ENCODE measurements around the gene NRXN3.

NRXN3 gene

GRCh38 chr14:78581229-78581628 is 411.1 kb downstream of the NRXN3 start:
- no peaks in the 10 kb centered on the region for H3K36me3 ChIP-seq (ENCODE audit: control insufficient read depth, insufficient read depth, low read length)
- 74 to 80% methylated on average over 4 of the region's 5 CpGs for WGBS, 2 experiments
- H3K27me3 ChIP-seq (ENCODE audit: control insufficient read depth, insufficient read depth, low read length, poor library complexity, severe bottlenecking): no peaks in the 10 kb centered on the region
- H3K27ac ChIP-seq (ENCODE audit: insufficient read depth, low read depth, low read length, poor library complexity, severe bottlenecking): no peak overlapping the region
- no peak overlapping the region for H3K4me3 ChIP-seq (ENCODE audit: insufficient read depth, low read depth, low read length)
- H3K4me1 ChIP-seq (ENCODE audit: control insufficient read depth, insufficient read depth, low read length): no peaks in the 10 kb centered on the region
- H3K9me3 ChIP-seq (ENCODE audit: control insufficient read depth, low read length): no peaks in the 10 kb centered on the region

GRCh38 chr14:78586681-78587080 is 416.5 kb downstream of the NRXN3 start:
- no peaks in the 10 kb centered on the region for H3K27me3 ChIP-seq (ENCODE audit: control insufficient read depth, insufficient read depth, low read length, poor library complexity, severe bottlenecking)
- H3K36me3 ChIP-seq (ENCODE audit: control insufficient read depth, insufficient read depth, low read length): no peaks in the 10 kb centered on the region
- WGBS, 2 experiments: 94 to 98% methylated on average over 6 of the region's 6 CpGs
- no peak overlapping the region for H3K27ac ChIP-seq (ENCODE audit: insufficient read depth, low read depth, low read length, poor library complexity, severe bottlenecking)
- no peaks in the 10 kb centered on the region for H3K9me3 ChIP-seq (ENCODE audit: control insufficient read depth, low read length)
- no peaks in the 10 kb centered on the region for H3K4me1 ChIP-seq (ENCODE audit: control insufficient read depth, insufficient read depth, low read length)
- H3K4me3 ChIP-seq (ENCODE audit: insufficient read depth, low read depth, low read length): no peak overlapping the region

GRCh38 chr14:78588906-78589305 is 418.7 kb downstream of the NRXN3 start:
- no peaks in the 10 kb centered on the region for H3K4me1 ChIP-seq (ENCODE audit: control insufficient read depth, insufficient read depth, low read length)
- H3K27ac ChIP-seq (ENCODE audit: insufficient read depth, low read depth, low read length, poor library complexity, severe bottlenecking): no peak overlapping the region
- 94% methylated on average over 3 of the region's 3 CpGs for WGBS, 2 experiments
- no peaks in the 10 kb centered on the region for H3K27me3 ChIP-seq (ENCODE audit: control insufficient read depth, insufficient read depth, low read length, poor library complexity, severe bottlenecking)
- no peaks in the 10 kb centered on the region for H3K9me3 ChIP-seq (ENCODE audit: control insufficient read depth, low read length)
- no peak overlapping the region for H3K4me3 ChIP-seq (ENCODE audit: insufficient read depth, low read depth, low read length)
- H3K36me3 ChIP-seq (ENCODE audit: control insufficient read depth, insufficient read depth, low read length): no peaks in the 10 kb centered on the region

GRCh38 chr14:78592616-78593219 is 422.5 kb downstream of the NRXN3 start:
- Histone ChIP-seq H3K4me1 (ENCODE audit: control insufficient read depth, insufficient read depth, low read length) (no peaks in the 10 kb centered on the region), H3K9me3 (ENCODE audit: control insufficient read depth, low read length) (no peaks in the 10 kb centered on the region), H3K4me3 (ENCODE audit: insufficient read depth, low read depth, low read length) (no peak overlapping the region), H3K27ac (ENCODE audit: insufficient read depth, low read depth, low read length, poor library complexity, severe bottlenecking) (no peak overlapping the region), H3K27me3 (ENCODE audit: control insufficient read depth, insufficient read depth, low read length, poor library complexity, severe bottlenecking) (no peaks in the 10 kb centered on the region), H3K36me3 (ENCODE audit: control insufficient read depth, insufficient read depth, low read length) (no peaks in the 10 kb centered on the region)
- 90 to 92% methylated on average over 13 of the region's 13 CpGs for WGBS, 2 experiments

GRCh38 chr14:78593949-78594348 is 423.8 kb downstream of the NRXN3 start:
- H3K4me3 ChIP-seq (ENCODE audit: insufficient read depth, low read depth, low read length): no peak overlapping the region
- no peaks in the 10 kb centered on the region for H3K9me3 ChIP-seq (ENCODE audit: control insufficient read depth, low read length)
- no peak overlapping the region for H3K27ac ChIP-seq (ENCODE audit: insufficient read depth, low read depth, low read length, poor library complexity, severe bottlenecking)
- H3K27me3 ChIP-seq (ENCODE audit: control insufficient read depth, insufficient read depth, low read length, poor library complexity, severe bottlenecking): no peaks in the 10 kb centered on the region
- H3K36me3 ChIP-seq (ENCODE audit: control insufficient read depth, insufficient read depth, low read length): no peaks in the 10 kb centered on the region
- H3K4me1 ChIP-seq (ENCODE audit: control insufficient read depth, insufficient read depth, low read length): no peaks in the 10 kb centered on the region
- 96 to 97% methylated on average over 11 of the region's 11 CpGs for WGBS, 2 experiments

- no peaks in the 10 kb centered on the region for H3K4me1 ChIP-seq (ENCODE audit: control insufficient read depth, insufficient read depth, low read length)
- H3K27ac ChIP-seq (ENCODE audit: insufficient read depth, low read depth, low read length, poor library complexity, severe bottlenecking): no peak overlapping the region
- 58 to 60% methylated on average over 6 to 7 of the region's 7 CpGs for WGBS, 2 experiments
Measured at GRCh38 chr14:78595797-78596196, 425.6 kb downstream of the NRXN3 start.

GRCh38 chr14:78598046-78598920 is 428.1 kb downstream of the NRXN3 start:
- Histone ChIP-seq H3K9me3 (ENCODE audit: control insufficient read depth, low read length) (no peaks in the 10 kb centered on the region), H3K36me3 (ENCODE audit: control insufficient read depth, insufficient read depth, low read length) (no peaks in the 10 kb centered on the region), H3K27ac (ENCODE audit: insufficient read depth, low read depth, low read length, poor library complexity, severe bottlenecking) (no peak overlapping the region), H3K4me3 (ENCODE audit: insufficient read depth, low read depth, low read length) (no peak overlapping the region), H3K27me3 (ENCODE audit: control insufficient read depth, insufficient read depth, low read length, poor library complexity, severe bottlenecking) (no peaks in the 10 kb centered on the region), H3K4me1 (ENCODE audit: control insufficient read depth, insufficient read depth, low read length) (no peaks in the 10 kb centered on the region)
- 67% methylated on average over 13 of the region's 13 CpGs for WGBS, 2 experiments

More at GRCh38 chr14:78595797-78596196, 425.6 kb downstream of the NRXN3 start:
- Histone ChIP-seq H3K9me3 (ENCODE audit: control insufficient read depth, low read length) (no peaks in the 10 kb centered on the region), H3K4me3 (ENCODE audit: insufficient read depth, low read depth, low read length) (no peak overlapping the region), H3K27me3 (ENCODE audit: control insufficient read depth, insufficient read depth, low read length, poor library complexity, severe bottlenecking) (no peaks in the 10 kb centered on the region), H3K36me3 (ENCODE audit: control insufficient read depth, insufficient read depth, low read length) (no peaks in the 10 kb centered on the region)

GRCh38 chr14:78605025-78605762 is 435.0 kb downstream of the NRXN3 start:
- Histone ChIP-seq H3K4me1 (ENCODE audit: control insufficient read depth, insufficient read depth, low read length) (no peaks in the 10 kb centered on the region), H3K9me3 (ENCODE audit: control insufficient read depth, low read length) (no peaks in the 10 kb centered on the region), H3K4me3 (ENCODE audit: insufficient read depth, low read depth, low read length) (no peak overlapping the region), H3K27ac (ENCODE audit: insufficient read depth, low read depth, low read length, poor library complexity, severe bottlenecking) (no peak overlapping the region), H3K36me3 (ENCODE audit: control insufficient read depth, insufficient read depth, low read length) (no peaks in the 10 kb centered on the region), H3K27me3 (ENCODE audit: control insufficient read depth, insufficient read depth, low read length, poor library complexity, severe bottlenecking) (no peaks in the 10 kb centered on the region)
- 97% methylated on average over 3 of the region's 4 CpGs for WGBS, 2 experiments

- H3K27me3 ChIP-seq (ENCODE audit: control insufficient read depth, insufficient read depth, low read length, poor library complexity, severe bottlenecking): no peaks in the 10 kb centered on the region
- 93 to 94% methylated on average over 1 of the region's 1 CpG for WGBS, 2 experiments
- H3K36me3 ChIP-seq (ENCODE audit: control insufficient read depth, insufficient read depth, low read length): no peaks in the 10 kb centered on the region
- H3K4me1 ChIP-seq (ENCODE audit: control insufficient read depth, insufficient read depth, low read length): no peaks in the 10 kb centered on the region
- H3K27ac ChIP-seq (ENCODE audit: insufficient read depth, low read depth, low read length, poor library complexity, severe bottlenecking): no peak overlapping the region
- no peaks in the 10 kb centered on the region for H3K9me3 ChIP-seq (ENCODE audit: control insufficient read depth, low read length)
- H3K4me3 ChIP-seq (ENCODE audit: insufficient read depth, low read depth, low read length): no peak overlapping the region
Measured at GRCh38 chr14:78605897-78606500, 435.8 kb downstream of the NRXN3 start.
